H9 (cell line): ENCODE results near the gene RARG. TPM values are rescaled to one million over a fixed set of nuclear protein-coding genes. Genes with fewer than 3 reads are reported as not detected.

Experiments used
- DNase-seq: peaks from one replicate; pipeline ENCODE4 v3.0.0-alpha.2; 2017
- H2AFZ ChIP-seq: one replicate; pipeline ENCODE4 v1.6.1; 2013; ENCODE audit warnings: mild to moderate bottlenecking, low read length, control low read depth, moderate library complexity
- H2AK5ac ChIP-seq: 2 replicates; pipeline ENCODE4 v1.6.1; 2013; ENCODE audit warnings: low read length, control low read depth, mixed read lengths; ENCODE audit not compliant: insufficient read length
- H2BK120ac ChIP-seq: one replicate; pipeline ENCODE4 v1.6.1; 2013; ENCODE audit warnings: low read depth, mild to moderate bottlenecking, low read length, control low read depth, inconsistent platforms; ENCODE audit not compliant: poor library complexity, severe bottlenecking
- H2BK12ac ChIP-seq: 2 replicates; pipeline ENCODE4 v1.6.1; 2013; ENCODE audit warnings: low read length, control low read depth, mixed read lengths, low read depth; ENCODE audit not compliant: insufficient read length
- H2BK15ac ChIP-seq: 2 replicates; pipeline ENCODE4 v1.6.1; 2013; ENCODE audit warnings: low read depth, low read length, control low read depth
- H2BK20ac ChIP-seq: one replicate; pipeline ENCODE4 v1.6.1; 2013; ENCODE audit warnings: low read depth, mild to moderate bottlenecking, low read length, control low read depth, inconsistent platforms; ENCODE audit not compliant: poor library complexity, severe bottlenecking
- H2BK5ac ChIP-seq: 2 replicates; pipeline ENCODE4 v1.6.1; 2013; ENCODE audit warnings: low read length, control low read depth, mixed read lengths; ENCODE audit not compliant: insufficient read length
- H3K14ac ChIP-seq: 2 replicates; pipeline ENCODE4 v1.6.1; 2013; ENCODE audit warnings: low read length, control low read depth; ENCODE audit not compliant: insufficient read depth
- H3K18ac ChIP-seq: 2 replicates; pipeline ENCODE4 v1.6.1; 2013; ENCODE audit warnings: low read depth, mild to moderate bottlenecking, mixed read lengths, low read length, control low read depth; ENCODE audit not compliant: insufficient read length
- H3K23ac ChIP-seq: 2 replicates; pipeline ENCODE4 v1.6.1; 2013; ENCODE audit warnings: low read length, control low read depth, mixed read lengths, low read depth; ENCODE audit not compliant: insufficient read length
- H3K23me2 ChIP-seq: 2 replicates; pipeline ENCODE4 v1.6.1; 2013; ENCODE audit warnings: low read depth, mild to moderate bottlenecking, mixed read lengths, low read length, control low read depth; ENCODE audit not compliant: insufficient read length, poor library complexity, severe bottlenecking
- H3K27ac ChIP-seq: 2 replicates; pipeline ENCODE4 v1.5.1; 2013; ENCODE audit warnings: low read length, control low read depth, mixed read lengths, low read depth; ENCODE audit not compliant: insufficient read length
- H3K27me3 ChIP-seq: 2 replicates; pipeline ENCODE4 v1.6.1; 2013; ENCODE audit warnings: low read length, control low read depth, inconsistent platforms; ENCODE audit not compliant: insufficient read depth
- H3K4ac ChIP-seq: 2 replicates; pipeline ENCODE4 v1.6.1; 2013; ENCODE audit warnings: low read depth, mild to moderate bottlenecking, control low read depth, inconsistent platforms, low read length, moderate library complexity
- H3K4me1 ChIP-seq: 2 replicates; pipeline ENCODE4 v1.6.1; 2013; ENCODE audit warnings: low read length, control low read depth, inconsistent platforms; ENCODE audit not compliant: insufficient read depth
- H3K4me2 ChIP-seq: 2 replicates; pipeline ENCODE4 v1.6.1; 2013; ENCODE audit warnings: low read length, control low read depth, mixed read lengths; ENCODE audit not compliant: insufficient read length, insufficient read depth
- H3K56ac ChIP-seq: 2 replicates; pipeline ENCODE4 v1.6.1; 2013; ENCODE audit warnings: low read depth, mild to moderate bottlenecking, mixed read lengths, low read length, control low read depth; ENCODE audit not compliant: insufficient read length
- H3K79me1 ChIP-seq: 2 replicates; pipeline ENCODE4 v1.6.1; 2013; ENCODE audit warnings: low read depth, mild to moderate bottlenecking, moderate library complexity, low read length, control low read depth, inconsistent platforms; ENCODE audit not compliant: insufficient read depth, poor library complexity, severe bottlenecking
- H3K79me2 ChIP-seq: 2 replicates; pipeline ENCODE4 v1.6.1; 2013; ENCODE audit warnings: low read length, control low read depth, inconsistent platforms; ENCODE audit not compliant: insufficient read depth
- H3K9ac ChIP-seq: 2 replicates; pipeline ENCODE4 v1.6.1; 2013; ENCODE audit warnings: low read length, control low read depth, mixed read lengths; ENCODE audit not compliant: insufficient read length; ENCODE audit errors: extremely low read depth
- H3K9me3 ChIP-seq: one replicate; pipeline ENCODE4 v1.6.1; 2013; ENCODE audit warnings: low read depth, low read length, inconsistent platforms; ENCODE audit not compliant: control insufficient read depth
- H3T11ph ChIP-seq: one replicate; pipeline ENCODE4 v1.6.1; 2013; ENCODE audit warnings: mild to moderate bottlenecking, low read length, control low read depth, inconsistent platforms
- H4K20me1 ChIP-seq: one replicate; pipeline ENCODE4 v1.6.1; 2013; ENCODE audit not compliant: control insufficient read depth, insufficient read length, insufficient read depth
- H4K5ac ChIP-seq: 2 replicates; pipeline ENCODE4 v1.6.1; 2013; ENCODE audit warnings: low read depth, mild to moderate bottlenecking, mixed read lengths, low read length, control low read depth; ENCODE audit not compliant: insufficient read length
- H4K8ac ChIP-seq: replicated peaks from 2 replicates; pipeline ENCODE4 v1.6.1; 2013; ENCODE audit warnings: low read length, control low read depth, mixed read lengths, low read depth; ENCODE audit not compliant: insufficient read length
- H4K91ac ChIP-seq: 2 replicates; pipeline ENCODE4 v1.6.1; 2013; ENCODE audit warnings: low read depth, mild to moderate bottlenecking, moderate library complexity, mixed read lengths, low read length, control low read depth; ENCODE audit not compliant: insufficient read length
- H3K27ac Mint-ChIP-seq, 3 experiments: 2 replicates in 2 of 3; 3 replicates in 1 of 3; pipeline ENCODE4 v1.8.0; 2020 to 2021; ENCODE audit warnings: mixed read lengths in 3 of 3, mild to moderate bottlenecking in 1 of 3, moderate library complexity in 1 of 3
- H3K27me3 Mint-ChIP-seq: 2 replicates; pipeline ENCODE4 v1.8.0; 2021; ENCODE audit warnings: low read depth, mild to moderate bottlenecking, moderate library complexity, mixed read lengths
- H3K36me3 Mint-ChIP-seq, 3 experiments: 2 replicates in 2 of 3; 3 replicates in 1 of 3; pipeline ENCODE4 v1.8.0; 2020 to 2021; ENCODE audit warnings: low read depth in 3 of 3, mixed read lengths in 3 of 3; ENCODE audit not compliant: insufficient read depth in 1 of 3
- H3K4me1 Mint-ChIP-seq, 2 experiments: 2 replicates each; pipeline ENCODE4 v1.8.0; 2020; ENCODE audit warnings: mixed read lengths in 2 of 2
- H3K4me3 Mint-ChIP-seq, 2 experiments: 2 replicates in 1 of 2; 3 replicates in 1 of 2; pipeline ENCODE4 v1.8.0; 2020 to 2021; ENCODE audit warnings: mild to moderate bottlenecking in 2 of 2, mixed read lengths in 2 of 2, moderate library complexity in 1 of 2
- H3K9me3 Mint-ChIP-seq, 2 experiments: 2 replicates in 1 of 2; 3 replicates in 1 of 2; pipeline ENCODE4 v1.8.0; 2020; ENCODE audit warnings: mild to moderate bottlenecking in 2 of 2, mixed read lengths in 2 of 2, moderate library complexity in 1 of 2
- WGBS: extraction: QIAGEN DNeasy Blood & Tissue Kit; methylation state at CpG from one replicate; pipeline ENCODE4 v1.1.7; 2013; ENCODE audit warnings: missing lambda C conversion rate, low lambda C conversion rate, mixed read lengths; ENCODE audit not compliant: insufficient read length; ENCODE audit errors: extremely low coverage; 5-methylcytosine and 5-hydroxymethylcytosine counted together
- total RNA-seq: library from RNA; stranded (reverse); gene quantifications from 2 replicates; pipeline ENCODE4 v1.2.1, GENCODE V29; 2021
- TF ChIP-seq, protein P1 (sequence below): fragments of 200-600 bp; sonication (generic); conservative IDR thresholded peaks from 3 replicates; pipeline ENCODE4 v1.8.0; 2021; ENCODE audit warnings: antibody characterized with exemption, mild to moderate bottlenecking

The RARG gene
- total RNA-seq, 1 experiment from 2014 or later, result 43.7 TPM

DNA sequence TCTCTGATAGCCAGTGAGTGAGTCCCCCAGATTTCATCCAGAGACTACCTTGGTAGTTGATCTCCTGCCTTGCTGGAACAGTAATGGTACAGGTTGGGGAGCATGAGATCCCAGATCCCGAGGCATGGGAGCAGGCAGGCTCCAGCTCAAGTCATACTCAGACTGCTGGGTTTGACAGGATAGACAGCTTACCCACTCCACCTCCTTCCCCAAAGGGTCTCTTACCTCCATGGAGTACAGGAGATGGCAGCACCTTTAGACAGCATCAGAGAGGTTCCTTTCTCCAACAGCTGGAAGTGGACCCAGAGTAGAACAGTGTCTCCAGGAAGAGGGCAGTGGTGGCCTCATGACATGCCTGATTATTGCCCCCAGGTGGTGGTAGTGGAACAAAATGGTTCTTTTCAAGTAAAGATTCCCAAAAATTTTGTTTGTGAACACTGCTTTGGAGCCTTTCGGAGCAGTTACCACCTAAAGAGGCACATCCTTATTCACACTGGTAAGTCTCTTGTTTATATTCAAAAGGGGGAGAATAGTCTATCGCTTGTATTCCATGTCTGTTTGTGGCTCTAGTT is 46.3 kb downstream of the RARG start:
- no peak overlapping the region for H2BK5ac ChIP-seq
- H3K4me2 ChIP-seq, result no peak overlapping the region
- no peak overlapping the region for H2BK20ac ChIP-seq
- no peaks in the 10 kb centered on the region for H3K79me1 ChIP-seq
- no peak overlapping the region for H2BK120ac ChIP-seq
- no peaks in the 10 kb centered on the region for H3K9me3 ChIP-seq
- no CpG with 5 or more reads among the region's 3 CpGs for WGBS
- Mint-ChIP-seq H3K27me3 (peaks cover 12% of the 10 kb centered on the region; the same call in 1 of the 2 replicates), H3K4me3 (no peak overlapping the region), H3K36me3 (peaks cover 41 to 67% (median 57%) of the 10 kb centered on the region in 3 experiments; a peak in 6 of 7 replicates), H3K4me1 (peaks cover 19 to 24% of the 10 kb centered on the region in 2 experiments), H3K9me3 (no peaks in the 10 kb centered on the region), H3K27ac (no peak overlapping the region)
- no peak overlapping the region for H3K27ac ChIP-seq
- peaks cover 2% of the 10 kb centered on the region for H4K20me1 ChIP-seq
- H2BK12ac ChIP-seq, result no peak overlapping the region
- no peak overlapping the region for H3K56ac ChIP-seq
- peaks cover 6% of the 10 kb centered on the region for H3K23me2 ChIP-seq
- H3K27me3 ChIP-seq, result no peaks in the 10 kb centered on the region
- H4K8ac ChIP-seq, result no peak overlapping the region
- H3K4ac ChIP-seq, result no peak overlapping the region
- H3K14ac ChIP-seq, result no peak overlapping the region
- H4K5ac ChIP-seq, result no peak overlapping the region
- no peak overlapping the region for H3K9ac ChIP-seq
- no peak overlapping the region for H2AK5ac ChIP-seq
- no peaks in the 10 kb centered on the region for H3K79me2 ChIP-seq
- no peak overlapping the region for H4K91ac ChIP-seq
- TF ChIP-seq, protein P1, sequence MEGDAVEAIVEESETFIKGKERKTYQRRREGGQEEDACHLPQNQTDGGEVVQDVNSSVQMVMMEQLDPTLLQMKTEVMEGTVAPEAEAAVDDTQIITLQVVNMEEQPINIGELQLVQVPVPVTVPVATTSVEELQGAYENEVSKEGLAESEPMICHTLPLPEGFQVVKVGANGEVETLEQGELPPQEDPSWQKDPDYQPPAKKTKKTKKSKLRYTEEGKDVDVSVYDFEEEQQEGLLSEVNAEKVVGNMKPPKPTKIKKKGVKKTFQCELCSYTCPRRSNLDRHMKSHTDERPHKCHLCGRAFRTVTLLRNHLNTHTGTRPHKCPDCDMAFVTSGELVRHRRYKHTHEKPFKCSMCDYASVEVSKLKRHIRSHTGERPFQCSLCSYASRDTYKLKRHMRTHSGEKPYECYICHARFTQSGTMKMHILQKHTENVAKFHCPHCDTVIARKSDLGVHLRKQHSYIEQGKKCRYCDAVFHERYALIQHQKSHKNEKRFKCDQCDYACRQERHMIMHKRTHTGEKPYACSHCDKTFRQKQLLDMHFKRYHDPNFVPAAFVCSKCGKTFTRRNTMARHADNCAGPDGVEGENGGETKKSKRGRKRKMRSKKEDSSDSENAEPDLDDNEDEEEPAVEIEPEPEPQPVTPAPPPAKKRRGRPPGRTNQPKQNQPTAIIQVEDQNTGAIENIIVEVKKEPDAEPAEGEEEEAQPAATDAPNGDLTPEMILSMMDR, result 0 out of 3 replicates have a peak, but pooled peaks have one; percentile 16
- H3K18ac ChIP-seq, result no peak overlapping the region
- H3T11ph ChIP-seq, result no peak overlapping the region
- H2BK15ac ChIP-seq, result no peak overlapping the region
- DNase-seq, result no peak
- H3K4me1 ChIP-seq, result 0 out of 2 replicates have a peak, but pooled peaks cover 3% of the 10 kb centered on the region
- H3K23ac ChIP-seq, result no peak overlapping the region
- H2AFZ ChIP-seq, result no peak overlapping the region
